ENCODE measurements around the gene PRR15L.

Gene PRR15L

DNA sequence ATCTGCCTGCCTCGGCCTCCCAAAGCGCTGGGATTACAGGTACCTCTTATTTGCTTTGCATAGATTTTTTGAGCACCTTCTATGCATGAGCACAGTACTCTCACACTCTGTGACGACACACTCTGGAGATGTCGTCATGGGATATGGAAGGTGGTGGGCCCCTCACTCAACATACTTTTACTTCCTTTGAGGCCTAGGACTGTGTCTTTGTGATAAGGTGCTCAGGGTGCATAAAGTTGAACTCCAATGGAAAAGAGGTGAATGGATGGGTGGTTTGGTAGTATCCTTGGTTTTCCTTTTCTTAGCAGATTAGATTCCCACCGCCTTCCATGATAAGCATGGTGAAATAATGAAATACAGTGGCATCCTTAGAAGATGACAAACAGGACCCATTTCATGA, 7.2 kb upstream of the PRR15L start:
- H3K27me3 ChIP-seq (ENCODE audit: insufficient read depth, poor library complexity, severe bottlenecking) = no peaks in the 10 kb centered on the region
- H3K27ac ChIP-seq (ENCODE audit: poor library complexity, severe bottlenecking) = no peak overlapping the region
- ATAC-seq (ENCODE audit: low read depth) (no peak), DNase-seq (ENCODE audit: low spot score) (no peak)
- H3K4me1 ChIP-seq (ENCODE audit: insufficient read depth, poor library complexity, severe bottlenecking) = peaks cover 13% of the 10 kb centered on the region
- H3K4me3 ChIP-seq (ENCODE audit: severe bottlenecking) = no peak overlapping the region
- H3K9me3 ChIP-seq (ENCODE audit: severe bottlenecking) = no peaks in the 10 kb centered on the region
- no peaks in the 10 kb centered on the region for H3K36me3 ChIP-seq (ENCODE audit: low read depth)
- TF ChIP-seq, protein P1, sequence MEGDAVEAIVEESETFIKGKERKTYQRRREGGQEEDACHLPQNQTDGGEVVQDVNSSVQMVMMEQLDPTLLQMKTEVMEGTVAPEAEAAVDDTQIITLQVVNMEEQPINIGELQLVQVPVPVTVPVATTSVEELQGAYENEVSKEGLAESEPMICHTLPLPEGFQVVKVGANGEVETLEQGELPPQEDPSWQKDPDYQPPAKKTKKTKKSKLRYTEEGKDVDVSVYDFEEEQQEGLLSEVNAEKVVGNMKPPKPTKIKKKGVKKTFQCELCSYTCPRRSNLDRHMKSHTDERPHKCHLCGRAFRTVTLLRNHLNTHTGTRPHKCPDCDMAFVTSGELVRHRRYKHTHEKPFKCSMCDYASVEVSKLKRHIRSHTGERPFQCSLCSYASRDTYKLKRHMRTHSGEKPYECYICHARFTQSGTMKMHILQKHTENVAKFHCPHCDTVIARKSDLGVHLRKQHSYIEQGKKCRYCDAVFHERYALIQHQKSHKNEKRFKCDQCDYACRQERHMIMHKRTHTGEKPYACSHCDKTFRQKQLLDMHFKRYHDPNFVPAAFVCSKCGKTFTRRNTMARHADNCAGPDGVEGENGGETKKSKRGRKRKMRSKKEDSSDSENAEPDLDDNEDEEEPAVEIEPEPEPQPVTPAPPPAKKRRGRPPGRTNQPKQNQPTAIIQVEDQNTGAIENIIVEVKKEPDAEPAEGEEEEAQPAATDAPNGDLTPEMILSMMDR (IDR thresholded peaks at IDR 0.05; ENCODE audit: poor library complexity, severe bottlenecking) = no peak

DNA sequence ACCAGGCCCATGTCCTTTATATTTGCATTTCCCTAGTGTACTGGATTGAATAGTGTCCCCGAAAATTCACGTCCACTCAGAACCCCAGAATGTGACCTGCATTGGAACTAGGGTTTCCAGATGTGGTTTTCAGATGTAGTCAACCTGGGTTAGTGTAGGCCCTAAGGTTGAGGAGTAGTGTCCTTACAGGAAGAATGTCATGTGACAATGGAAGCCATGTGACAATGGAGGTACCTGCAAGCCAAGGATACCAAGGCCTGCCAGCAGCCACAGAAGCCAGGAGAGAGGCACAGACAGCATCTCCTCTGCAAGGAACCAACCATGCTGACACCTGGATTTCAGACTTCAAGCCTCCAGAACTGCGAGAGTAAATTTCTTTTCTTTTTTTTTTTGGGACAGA, 5.2 kb upstream of the PRR15L start:
- TF ChIP-seq, protein P1 (IDR thresholded peaks at IDR 0.05; ENCODE audit: poor library complexity, severe bottlenecking) = no peak
- DNase-seq (ENCODE audit: low spot score) (no peak), ATAC-seq (ENCODE audit: low read depth) (no peak)
- H3K9me3 ChIP-seq (ENCODE audit: severe bottlenecking) = no peaks in the 10 kb centered on the region
- no peaks in the 10 kb centered on the region for H3K36me3 ChIP-seq (ENCODE audit: low read depth)
- no peak overlapping the region for H3K4me3 ChIP-seq (ENCODE audit: severe bottlenecking)
- H3K4me1 ChIP-seq (ENCODE audit: insufficient read depth, poor library complexity, severe bottlenecking) = peaks cover 11% of the 10 kb centered on the region
- H3K27me3 ChIP-seq (ENCODE audit: insufficient read depth, poor library complexity, severe bottlenecking) = no peaks in the 10 kb centered on the region
- H3K27ac ChIP-seq (ENCODE audit: poor library complexity, severe bottlenecking) = no peak overlapping the region

DNA sequence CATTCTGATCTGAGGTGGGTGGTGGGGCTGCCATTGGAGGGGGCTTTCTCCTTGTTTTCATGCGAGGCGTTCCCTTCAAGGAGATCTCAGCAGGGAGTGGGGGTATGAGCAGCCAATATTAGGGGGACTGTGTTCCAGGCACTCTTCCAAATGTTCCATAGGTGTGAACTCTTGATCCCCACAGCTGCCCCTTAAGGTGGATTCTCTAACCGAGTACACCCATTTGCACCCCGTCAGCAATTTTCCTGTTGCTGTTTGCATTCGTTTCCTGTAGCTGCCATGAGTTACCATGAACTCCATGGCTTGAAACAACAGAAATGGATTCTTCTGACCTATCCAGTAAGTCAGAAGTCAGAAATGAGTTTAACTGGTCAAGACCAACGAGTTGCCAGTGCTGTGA, 3.7 kb upstream of the PRR15L start:
- Histone ChIP-seq H3K36me3 (ENCODE audit: low read depth) (no peaks in the 10 kb centered on the region), H3K27ac (ENCODE audit: poor library complexity, severe bottlenecking) (no peak overlapping the region), H3K4me3 (ENCODE audit: severe bottlenecking) (no peak overlapping the region), H3K9me3 (ENCODE audit: severe bottlenecking) (no peaks in the 10 kb centered on the region), H3K4me1 (ENCODE audit: insufficient read depth, poor library complexity, severe bottlenecking) (peaks cover 9% of the 10 kb centered on the region), H3K27me3 (ENCODE audit: insufficient read depth, poor library complexity, severe bottlenecking) (no peaks in the 10 kb centered on the region)
- TF ChIP-seq, protein P1 (IDR thresholded peaks at IDR 0.05; ENCODE audit: poor library complexity, severe bottlenecking) = no peak
- no peak for ATAC-seq (ENCODE audit: low read depth)
- DNase-seq (ENCODE audit: low spot score) = no peak

DNA sequence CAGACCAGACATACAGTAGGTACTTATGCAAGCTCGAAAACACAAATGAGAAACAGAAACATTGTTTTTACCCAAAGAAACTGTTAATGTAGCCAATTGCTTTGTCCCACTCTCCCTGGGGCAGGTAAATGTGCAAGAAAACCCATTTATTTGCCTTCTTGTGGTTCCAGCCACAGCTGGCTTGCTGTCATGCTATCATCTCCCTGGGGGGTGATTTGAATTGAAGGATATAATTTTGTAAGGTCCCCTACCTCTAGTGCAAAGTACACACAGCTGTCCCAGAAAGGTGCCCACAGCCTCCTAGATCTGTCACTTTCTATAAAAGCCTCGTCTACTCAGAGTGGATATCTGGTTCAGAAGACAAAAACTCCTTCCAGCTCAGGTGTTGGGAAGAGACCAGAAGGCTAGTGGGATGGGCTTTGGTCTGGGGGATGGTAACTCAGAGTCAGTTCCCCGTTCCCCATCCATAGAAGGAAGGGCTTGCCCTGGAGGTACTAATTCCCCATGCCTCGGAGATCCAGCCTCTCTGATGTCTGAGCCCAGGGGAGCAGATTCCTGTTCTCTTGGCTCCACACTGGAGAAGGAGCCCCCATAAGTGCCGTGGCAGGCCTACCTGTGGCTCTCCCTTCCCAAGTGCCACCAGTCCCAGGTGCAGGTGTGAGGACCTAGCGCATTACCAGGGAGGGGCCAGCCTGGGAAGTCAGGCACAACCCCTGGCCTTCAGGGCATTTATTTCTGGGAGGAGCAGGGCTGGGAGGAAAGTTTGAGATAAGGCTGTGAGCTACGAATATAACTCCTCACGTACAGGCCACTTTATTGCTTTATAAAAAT, 2.4 kb upstream of the PRR15L start:
- DNase-seq (ENCODE audit: low spot score) = no peak
- TF ChIP-seq, protein P1 (IDR thresholded peaks at IDR 0.05; ENCODE audit: poor library complexity, severe bottlenecking) = no peak
- H3K27ac ChIP-seq (ENCODE audit: poor library complexity, severe bottlenecking) = no peak overlapping the region

More for the DNA sequence above, 2.4 kb upstream of the PRR15L start:
- H3K36me3 ChIP-seq (ENCODE audit: low read depth) = no peaks in the 10 kb centered on the region
- no peaks in the 10 kb centered on the region for H3K9me3 ChIP-seq (ENCODE audit: severe bottlenecking)
- no peaks in the 10 kb centered on the region for H3K27me3 ChIP-seq (ENCODE audit: insufficient read depth, poor library complexity, severe bottlenecking)
- ATAC-seq (ENCODE audit: low read depth) = no peak
- H3K4me3 ChIP-seq (ENCODE audit: severe bottlenecking) = no peak overlapping the region
- H3K4me1 ChIP-seq (ENCODE audit: insufficient read depth, poor library complexity, severe bottlenecking) = peaks cover 18% of the 10 kb centered on the region
